D341Med (cell line): ENCODE data around the gene IGFL1.
"Not testable (repeated sequence)": the region's sequence is repeated elsewhere in the genome, so short reads cannot be mapped to it uniquely, and the experiment has no call there.

ENCODE experiments used
- DNase-seq: peaks from one replicate; pipeline ENCODE4 v3.0.0; 2012; ENCODE audit warnings: low spot score

The IGFL1 gene

DNA sequence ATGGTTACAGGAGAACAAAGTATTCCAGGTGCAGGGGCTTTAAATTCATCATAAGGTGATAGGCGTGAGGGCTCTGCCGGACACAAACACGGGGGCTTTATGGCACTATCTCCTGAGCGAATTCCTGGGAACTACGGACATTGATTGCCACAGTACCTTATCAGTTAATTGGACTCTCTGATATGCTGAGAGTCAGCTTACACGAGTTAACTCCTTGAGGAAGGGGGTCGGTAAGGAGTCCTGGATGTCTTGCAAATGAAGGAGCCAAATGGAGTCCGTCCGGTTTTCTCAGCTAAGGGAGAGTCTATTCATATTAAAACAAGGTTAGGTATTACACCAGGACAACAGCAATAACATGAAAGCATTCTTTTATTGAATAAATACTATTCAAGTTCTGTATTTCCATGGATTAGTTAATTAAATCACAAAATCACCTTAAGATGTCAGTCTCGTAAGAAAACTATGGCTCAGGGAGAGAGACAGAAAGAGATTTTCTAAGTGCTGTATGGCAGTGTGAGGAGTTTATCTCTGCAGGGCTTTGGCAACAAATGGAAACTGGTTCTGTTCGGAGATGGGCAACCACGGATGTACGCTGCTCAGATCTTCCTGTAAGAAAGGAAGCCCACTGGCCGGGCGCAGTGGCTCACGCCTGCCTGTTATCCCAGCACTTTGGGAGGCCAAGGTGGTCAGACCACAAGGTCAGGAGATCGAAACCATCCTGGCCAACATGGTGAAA, 41.1 kb downstream of the IGFL1 start:
- no peak for DNase-seq

GRCh38 chr19:46271481-46272197, 42.1 kb downstream of the IGFL1 start:
- DNase-seq, result no peak

GRCh38 chr19:46273931-46274330, 44.4 kb downstream of the IGFL1 start:
- not testable (repeated sequence) for DNase-seq

DNA sequence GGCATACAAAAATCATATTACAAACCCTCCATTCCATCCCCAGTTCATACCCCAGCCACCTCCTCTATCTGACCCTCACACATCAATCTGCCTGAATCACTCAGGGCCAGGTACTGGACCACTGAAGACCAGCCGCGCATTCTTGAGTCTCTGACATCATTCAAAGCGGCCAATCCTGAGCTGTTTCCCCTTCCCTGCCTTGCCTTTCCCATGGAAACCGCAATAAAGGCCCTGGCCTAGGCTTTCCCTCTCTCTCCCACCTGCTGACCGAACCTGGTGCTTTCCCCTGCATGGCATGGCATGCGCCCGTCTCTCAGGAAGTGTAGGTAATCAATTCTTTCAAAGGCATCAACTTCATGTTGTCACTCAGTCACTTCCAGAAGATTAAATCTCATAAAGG, 49.6 kb downstream of the IGFL1 start:
- no peak for DNase-seq
